ENCODE measurements around the gene REXO4.

DNA sequence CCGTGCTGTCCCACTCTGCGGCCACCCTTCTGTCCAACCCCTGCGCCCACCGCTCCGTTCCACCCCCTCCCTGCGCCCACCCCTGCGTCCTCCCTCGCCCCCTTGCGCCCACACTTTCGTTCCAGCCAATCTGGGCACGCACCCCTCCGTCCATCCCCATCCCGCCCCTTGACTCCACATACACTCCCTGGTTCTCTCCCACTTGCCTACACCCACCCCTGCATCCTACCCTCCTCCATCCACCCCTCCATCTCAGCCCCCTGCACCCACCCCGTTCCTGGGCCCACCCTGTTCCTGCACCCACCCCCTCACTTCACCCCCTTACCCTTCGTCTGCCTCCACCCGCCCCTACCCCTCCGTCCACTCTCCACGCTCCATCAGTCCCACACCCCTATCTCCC is 11.4 kb upstream of the REXO4 start:
- TF ChIP-seq, protein P1, sequence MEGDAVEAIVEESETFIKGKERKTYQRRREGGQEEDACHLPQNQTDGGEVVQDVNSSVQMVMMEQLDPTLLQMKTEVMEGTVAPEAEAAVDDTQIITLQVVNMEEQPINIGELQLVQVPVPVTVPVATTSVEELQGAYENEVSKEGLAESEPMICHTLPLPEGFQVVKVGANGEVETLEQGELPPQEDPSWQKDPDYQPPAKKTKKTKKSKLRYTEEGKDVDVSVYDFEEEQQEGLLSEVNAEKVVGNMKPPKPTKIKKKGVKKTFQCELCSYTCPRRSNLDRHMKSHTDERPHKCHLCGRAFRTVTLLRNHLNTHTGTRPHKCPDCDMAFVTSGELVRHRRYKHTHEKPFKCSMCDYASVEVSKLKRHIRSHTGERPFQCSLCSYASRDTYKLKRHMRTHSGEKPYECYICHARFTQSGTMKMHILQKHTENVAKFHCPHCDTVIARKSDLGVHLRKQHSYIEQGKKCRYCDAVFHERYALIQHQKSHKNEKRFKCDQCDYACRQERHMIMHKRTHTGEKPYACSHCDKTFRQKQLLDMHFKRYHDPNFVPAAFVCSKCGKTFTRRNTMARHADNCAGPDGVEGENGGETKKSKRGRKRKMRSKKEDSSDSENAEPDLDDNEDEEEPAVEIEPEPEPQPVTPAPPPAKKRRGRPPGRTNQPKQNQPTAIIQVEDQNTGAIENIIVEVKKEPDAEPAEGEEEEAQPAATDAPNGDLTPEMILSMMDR (IDR thresholded peaks at IDR 0.05): no peak
- TF ChIP-seq EZH2 (IDR thresholded peaks at IDR 0.05) (no peak), EZH2phosphoT487 (IDR thresholded peaks at IDR 0.05) (no peak)

Data from neural progenitor cell (in vitro differentiated cells).